Mucosa of stomach (tissue), 1 donor: ENCODE measurements around the gene LRP2BP.

Experiments used
- H3K27me3 ChIP-seq: one replicate; pipeline ENCODE4 v1.7.0; 2013; ENCODE audit warnings: mild to moderate bottlenecking, low read length; ENCODE audit not compliant: control insufficient read depth, insufficient read depth
- H3K36me3 ChIP-seq: one replicate; pipeline ENCODE4 v1.7.0; 2013; ENCODE audit warnings: low read length; ENCODE audit not compliant: control insufficient read depth, insufficient read depth
- H3K4me1 ChIP-seq: one replicate; pipeline ENCODE4 v1.7.0; 2013; ENCODE audit warnings: mild to moderate bottlenecking, low read length; ENCODE audit not compliant: control insufficient read depth, insufficient read depth
- H3K4me3 ChIP-seq: one replicate; pipeline ENCODE4 v1.7.0; 2013; ENCODE audit warnings: low read length
- H3K9ac ChIP-seq: one replicate; pipeline ENCODE4 v1.7.0; 2013; ENCODE audit warnings: mild to moderate bottlenecking, low read length, moderate library complexity
- H3K9me3 ChIP-seq: one replicate; pipeline ENCODE4 v1.7.0; 2013; ENCODE audit warnings: mild to moderate bottlenecking, low read length, moderate library complexity; ENCODE audit not compliant: control insufficient read depth
- donor health status: Pancreatic carcinoma.

Gene LRP2BP

DNA sequence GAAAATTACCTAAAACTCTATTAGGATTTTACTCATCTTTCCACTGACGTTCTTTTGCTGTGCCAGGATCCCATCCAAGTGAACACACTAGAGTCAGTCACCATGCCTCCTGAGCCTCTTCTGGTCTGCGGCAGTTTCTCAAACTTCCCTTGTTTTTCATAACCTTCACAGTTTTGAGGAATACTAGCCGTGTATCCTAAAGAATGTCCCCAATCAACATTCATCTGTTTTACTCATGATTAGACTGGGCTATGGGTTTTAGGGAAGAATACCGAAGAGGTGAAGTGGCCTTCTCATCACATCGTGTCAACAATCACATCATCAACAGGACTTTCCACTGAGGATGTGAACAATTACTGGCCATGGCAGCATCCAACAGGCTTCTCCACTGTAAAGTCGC, 4.8 kb downstream of the LRP2BP start:
- H3K9me3 ChIP-seq = no peaks in the 10 kb centered on the region
- no peak overlapping the region for H3K4me3 ChIP-seq
- no peaks in the 10 kb centered on the region for H3K36me3 ChIP-seq
- no peaks in the 10 kb centered on the region for H3K4me1 ChIP-seq
- H3K9ac ChIP-seq = no peak overlapping the region
- no peaks in the 10 kb centered on the region for H3K27me3 ChIP-seq

DNA sequence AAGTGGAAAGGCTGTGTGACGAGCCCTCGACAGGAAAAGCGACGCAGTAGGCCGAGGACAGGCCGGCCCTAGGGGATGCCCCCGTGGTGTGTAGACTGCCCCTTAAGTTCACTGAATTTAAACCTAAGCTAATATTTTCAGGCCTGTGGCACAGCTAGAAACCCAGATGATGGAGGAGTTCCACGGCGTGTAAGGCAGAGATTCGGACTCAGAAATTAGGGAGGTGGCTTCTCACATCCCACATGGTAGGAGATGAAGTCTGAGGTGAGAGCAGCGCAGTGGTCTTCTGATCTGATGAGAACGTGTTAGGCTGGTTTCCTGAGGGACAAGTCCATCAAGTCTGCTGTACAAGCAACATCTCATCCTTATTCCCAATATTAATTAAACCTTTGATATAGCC, 7.8 kb downstream of the LRP2BP start:
- H3K4me1 ChIP-seq = peaks cover 9% of the 10 kb centered on the region
- no peaks in the 10 kb centered on the region for H3K27me3 ChIP-seq
- no peaks in the 10 kb centered on the region for H3K36me3 ChIP-seq
- H3K4me3 ChIP-seq = no peak overlapping the region
- H3K9ac ChIP-seq = no peak overlapping the region
- no peaks in the 10 kb centered on the region for H3K9me3 ChIP-seq

DNA sequence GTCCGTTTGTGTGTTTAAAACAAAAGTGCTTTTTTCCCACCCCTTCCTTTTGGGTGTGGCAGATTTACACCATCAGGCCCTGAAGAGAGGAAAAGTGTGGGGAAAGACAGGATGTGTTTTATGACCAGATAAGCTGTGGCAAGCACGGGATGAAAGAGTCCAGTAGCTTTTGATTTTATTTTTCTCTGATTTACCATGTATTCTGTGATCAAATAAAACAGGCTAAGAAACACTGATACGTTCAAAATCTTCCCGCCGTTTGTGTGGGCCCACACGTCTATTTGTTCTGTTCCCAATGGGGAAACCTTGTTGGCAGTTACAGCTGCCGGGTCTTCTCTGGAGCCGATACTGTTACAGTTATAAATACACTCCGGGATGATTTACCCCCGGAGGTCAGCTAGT, 10.8 kb downstream of the LRP2BP start:
- Histone ChIP-seq H3K36me3 (no peaks in the 10 kb centered on the region), H3K27me3 (no peaks in the 10 kb centered on the region), H3K4me1 (peaks cover 9% of the 10 kb centered on the region), H3K9ac (no peak overlapping the region), H3K9me3 (no peaks in the 10 kb centered on the region), H3K4me3 (no peak overlapping the region)

DNA sequence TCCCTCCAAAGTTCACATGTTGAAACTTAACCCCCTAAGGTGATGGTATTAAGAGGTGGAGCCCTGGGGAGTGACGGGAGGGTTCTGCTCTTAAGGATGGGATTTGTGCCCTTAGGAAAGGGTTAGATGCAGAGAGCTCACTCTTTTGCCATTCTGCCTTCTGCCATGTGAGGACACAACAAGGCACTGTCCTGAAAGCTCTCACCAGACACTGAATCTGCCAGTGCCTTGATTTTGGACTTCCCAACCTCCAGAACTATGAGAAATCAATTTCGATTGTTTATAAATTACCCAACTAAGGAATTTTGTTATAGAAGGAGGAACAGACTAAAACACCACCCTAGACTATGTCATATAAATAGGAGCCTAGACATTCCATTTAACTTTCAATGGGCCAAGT, 11.7 kb downstream of the LRP2BP start:
- Histone ChIP-seq H3K9ac (no peak overlapping the region), H3K36me3 (no peaks in the 10 kb centered on the region), H3K9me3 (no peaks in the 10 kb centered on the region), H3K4me3 (no peak overlapping the region), H3K27me3 (no peaks in the 10 kb centered on the region), H3K4me1 (peaks cover 9% of the 10 kb centered on the region)

DNA sequence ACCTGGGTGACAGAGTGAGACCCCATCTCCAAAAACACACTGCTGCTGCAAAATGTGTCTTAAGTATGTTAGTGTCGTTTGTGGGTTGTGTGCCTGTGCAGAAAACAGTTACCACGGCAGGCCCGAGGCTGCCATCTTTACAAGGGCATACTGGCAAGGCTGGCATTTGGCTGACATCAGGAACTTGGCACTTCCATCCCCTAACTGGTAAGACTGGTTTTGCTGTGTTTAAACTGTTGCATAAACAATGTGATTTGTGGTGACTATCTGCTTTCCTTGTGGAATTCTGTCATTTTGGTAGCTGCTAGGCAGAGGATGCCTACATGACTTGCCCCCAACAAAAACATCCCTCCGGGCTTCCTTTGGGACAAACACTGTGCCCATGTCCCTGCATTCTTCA, 12.3 kb downstream of the LRP2BP start:
- Histone ChIP-seq H3K9me3 (no peaks in the 10 kb centered on the region), H3K36me3 (no peaks in the 10 kb centered on the region), H3K4me1 (peaks cover 9% of the 10 kb centered on the region), H3K9ac (no peak overlapping the region), H3K4me3 (no peak overlapping the region), H3K27me3 (no peaks in the 10 kb centered on the region)

DNA sequence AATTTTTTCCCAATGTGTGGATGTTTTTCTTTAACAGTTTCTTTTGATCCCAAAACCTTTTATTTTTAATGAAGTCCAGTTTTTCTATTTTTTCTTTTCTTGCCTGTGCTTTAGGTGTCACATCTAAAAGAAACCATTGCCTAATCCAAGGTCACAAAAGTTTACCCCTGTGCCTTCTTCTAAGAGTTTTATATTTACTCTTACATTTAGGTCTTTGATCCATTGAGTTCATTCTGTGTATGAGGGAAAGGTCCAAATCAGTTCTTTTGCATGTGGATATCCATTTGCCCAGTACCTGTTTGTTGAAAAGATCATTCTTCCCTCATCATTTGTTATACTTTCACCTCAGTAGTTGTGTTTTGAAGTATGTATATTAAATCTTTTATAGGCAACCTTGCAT, 13.0 kb downstream of the LRP2BP start:
- no peaks in the 10 kb centered on the region for H3K9me3 ChIP-seq
- H3K27me3 ChIP-seq = no peaks in the 10 kb centered on the region
- no peak overlapping the region for H3K9ac ChIP-seq
- peaks cover 9% of the 10 kb centered on the region for H3K4me1 ChIP-seq
- no peak overlapping the region for H3K4me3 ChIP-seq
- H3K36me3 ChIP-seq = no peaks in the 10 kb centered on the region

DNA sequence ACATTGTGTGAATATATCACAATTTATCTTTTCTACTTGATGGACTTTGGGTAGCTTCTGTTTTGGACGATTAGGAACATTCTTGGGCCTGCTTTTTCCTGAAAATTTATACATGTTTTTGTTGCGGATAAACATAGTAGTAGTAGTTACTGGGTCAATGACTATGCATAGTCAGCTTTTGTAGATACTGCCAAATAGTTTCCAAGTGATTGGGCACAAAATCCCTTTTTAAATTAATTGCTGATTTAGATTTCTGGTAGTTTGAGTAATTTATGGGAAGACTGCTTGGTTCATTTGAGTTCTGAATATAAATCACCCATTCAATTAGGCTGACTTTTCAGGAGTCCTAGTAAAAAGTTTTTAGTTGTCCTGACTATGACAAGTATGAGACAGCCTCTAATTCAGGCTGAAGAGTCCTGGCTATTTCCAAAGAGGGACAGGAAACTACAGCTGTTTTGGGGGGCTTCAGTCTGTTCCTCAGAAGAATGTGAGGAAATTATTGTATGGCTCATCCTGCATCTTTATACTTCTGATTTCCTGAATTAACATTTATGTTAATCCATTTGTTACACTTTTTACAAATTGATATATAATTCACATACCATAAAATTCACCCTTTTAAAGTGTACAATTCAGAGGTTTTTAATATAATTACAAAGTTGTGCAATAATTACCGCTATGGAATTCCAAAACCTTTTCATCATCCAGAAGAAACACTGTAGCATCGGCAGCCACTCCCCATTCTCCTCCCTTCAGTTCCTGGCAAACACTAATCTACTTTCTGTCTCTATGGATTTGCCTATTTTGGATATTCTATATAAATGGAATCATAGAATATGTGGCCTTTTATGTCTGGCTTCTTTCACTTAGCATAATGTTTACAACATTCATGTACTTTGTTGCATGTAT, 14.2 kb downstream of the LRP2BP start:
- Histone ChIP-seq H3K27me3 (no peaks in the 10 kb centered on the region), H3K4me3 (no peak overlapping the region), H3K4me1 (peaks cover 9% of the 10 kb centered on the region)

DNA sequence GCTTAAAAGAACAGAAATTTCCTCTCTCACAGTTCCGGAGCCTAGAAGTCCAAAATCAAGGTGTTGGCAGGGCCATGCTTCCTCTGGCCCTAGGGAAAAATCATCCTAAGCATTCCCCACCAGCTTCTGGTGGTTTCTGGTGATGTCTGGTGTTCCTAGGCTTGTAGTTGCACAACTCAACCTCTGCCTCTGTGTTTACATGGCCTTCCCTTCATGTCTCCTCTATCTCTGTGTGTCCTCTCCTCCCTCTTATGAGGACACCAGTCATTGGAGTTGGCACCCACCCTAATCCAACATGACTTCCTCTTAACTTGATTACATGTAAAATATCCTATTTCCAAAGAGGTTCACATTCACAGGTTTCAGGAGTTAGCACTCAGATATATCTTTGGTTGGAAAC, 15.4 kb downstream of the LRP2BP start:
- H3K9me3 ChIP-seq = no peaks in the 10 kb centered on the region
- H3K4me3 ChIP-seq = no peak overlapping the region
- no peaks in the 10 kb centered on the region for H3K36me3 ChIP-seq
- peaks cover 9% of the 10 kb centered on the region for H3K4me1 ChIP-seq
- no peaks in the 10 kb centered on the region for H3K27me3 ChIP-seq
- no peak overlapping the region for H3K9ac ChIP-seq

More for the DNA sequence above, 14.2 kb downstream of the LRP2BP start:
- Histone ChIP-seq H3K36me3 (no peaks in the 10 kb centered on the region), H3K9me3 (no peaks in the 10 kb centered on the region), H3K9ac (no peak overlapping the region)

DNA sequence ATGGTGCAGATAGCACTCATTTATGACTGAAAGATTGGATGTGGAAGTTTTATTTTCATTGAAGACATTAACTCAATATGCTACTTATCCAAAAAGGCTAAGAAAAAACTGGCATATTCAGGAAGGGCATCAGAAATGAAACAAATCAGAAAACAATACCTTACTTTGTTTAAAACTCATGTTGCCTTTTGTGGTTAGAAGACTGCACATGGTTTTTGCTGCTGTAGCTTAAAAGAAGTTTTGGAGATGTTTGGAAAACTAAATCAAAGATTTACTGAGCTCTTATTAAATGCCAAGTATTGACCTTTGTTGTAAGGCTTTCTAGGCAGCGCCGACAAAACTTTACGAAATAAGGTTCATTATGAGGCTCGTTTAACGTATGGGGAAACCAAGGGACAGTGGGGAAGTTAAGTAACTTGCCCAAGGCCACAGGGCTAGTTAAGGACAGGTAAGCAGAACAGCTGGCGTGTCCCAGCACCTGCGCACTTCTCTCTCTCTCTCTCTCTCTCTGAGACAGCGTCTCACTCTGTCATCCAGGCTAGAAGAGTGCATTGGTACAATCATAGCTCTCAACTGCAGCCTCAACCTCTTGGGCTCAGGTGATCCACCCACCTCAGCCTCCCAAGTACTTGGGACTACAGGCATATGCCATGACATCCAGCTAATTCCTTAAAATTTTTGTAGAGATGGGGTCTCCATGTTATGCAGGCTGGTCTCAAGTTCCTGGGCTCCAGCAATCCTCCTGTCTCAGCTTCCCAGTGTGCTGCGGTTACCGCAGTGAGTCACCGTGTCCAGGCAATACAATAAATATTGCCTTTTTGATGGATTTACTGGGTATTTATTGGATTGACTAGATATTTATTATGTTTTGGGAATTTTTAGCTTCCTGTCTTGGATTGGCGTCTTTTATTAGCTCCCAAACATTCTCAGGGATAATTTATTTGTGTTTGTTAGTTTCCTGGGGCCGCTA, 16.1 kb downstream of the LRP2BP start:
- Histone ChIP-seq H3K9ac (no peak overlapping the region), H3K36me3 (no peaks in the 10 kb centered on the region), H3K4me1 (peaks cover 9% of the 10 kb centered on the region), H3K27me3 (no peaks in the 10 kb centered on the region), H3K9me3 (no peaks in the 10 kb centered on the region), H3K4me3 (no peak overlapping the region)

DNA sequence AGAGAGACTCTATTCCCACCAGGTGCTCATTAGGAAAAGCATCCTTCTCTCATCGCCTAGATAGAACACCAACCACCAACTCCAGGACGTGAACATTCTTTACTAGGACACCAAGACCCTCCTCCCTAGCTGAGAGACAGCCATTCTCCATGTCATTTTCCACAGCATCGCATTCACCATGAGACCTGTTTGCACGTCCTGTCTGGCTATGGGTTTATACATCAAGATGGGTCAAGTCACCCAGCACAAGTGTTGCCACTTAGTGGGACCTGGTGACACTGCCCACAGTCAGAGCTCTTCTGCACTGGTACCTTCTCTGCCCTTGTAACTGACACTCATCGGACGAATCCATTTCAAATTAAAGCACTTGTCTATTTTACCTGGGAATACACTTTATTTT, 17.5 kb downstream of the LRP2BP start:
- no peaks in the 10 kb centered on the region for H3K9me3 ChIP-seq
- H3K9ac ChIP-seq = no peak overlapping the region
- H3K27me3 ChIP-seq = no peaks in the 10 kb centered on the region
- H3K4me1 ChIP-seq = peaks cover under 1% of the 10 kb centered on the region
- no peaks in the 10 kb centered on the region for H3K36me3 ChIP-seq
- H3K4me3 ChIP-seq = no peak overlapping the region

DNA sequence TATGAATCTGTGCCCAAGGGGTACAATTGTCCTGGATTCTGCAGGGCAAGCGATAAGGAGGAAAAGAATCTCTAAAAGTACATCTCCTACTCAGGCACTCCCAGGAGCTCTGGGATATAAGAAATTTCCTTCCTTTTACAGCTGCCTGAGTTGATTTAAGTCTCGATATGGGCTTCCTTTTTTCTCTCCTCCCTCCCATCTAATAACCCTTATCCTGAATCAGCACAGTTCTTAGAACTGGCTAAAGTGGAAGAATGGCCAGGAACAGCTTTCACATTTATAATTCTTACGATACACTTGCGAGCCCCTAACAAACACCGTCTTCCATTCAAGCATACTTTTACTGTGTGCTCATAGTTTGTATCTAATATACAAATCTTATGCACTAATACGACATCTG, 21.2 kb downstream of the LRP2BP start:
- no peak overlapping the region for H3K4me3 ChIP-seq
- H3K9ac ChIP-seq = no peak overlapping the region
- no peaks in the 10 kb centered on the region for H3K27me3 ChIP-seq
- no peaks in the 10 kb centered on the region for H3K36me3 ChIP-seq
- no peaks in the 10 kb centered on the region for H3K9me3 ChIP-seq
- H3K4me1 ChIP-seq = no peaks in the 10 kb centered on the region

DNA sequence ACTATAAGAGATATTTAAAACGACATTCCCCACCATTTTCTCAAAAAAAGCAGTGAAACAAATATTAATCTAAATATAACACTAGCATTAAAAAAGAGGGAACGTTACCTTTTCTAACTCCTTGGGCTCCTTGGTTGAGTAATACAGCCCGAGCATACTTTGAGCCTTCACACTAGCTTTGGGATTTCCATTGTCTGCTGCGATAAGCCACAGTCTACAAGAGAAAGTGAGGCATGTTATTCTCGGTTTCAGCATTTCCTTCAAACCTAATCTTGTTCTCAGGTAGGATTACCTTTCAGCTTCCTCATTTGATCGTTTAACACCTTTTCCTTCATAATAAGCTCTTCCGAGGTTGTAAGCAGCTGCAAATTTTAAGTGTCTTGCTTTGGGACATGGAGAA, 21.7 kb downstream of the LRP2BP start:
- Histone ChIP-seq H3K27me3 (no peaks in the 10 kb centered on the region), H3K36me3 (no peaks in the 10 kb centered on the region), H3K9ac (no peak overlapping the region), H3K4me1 (no peaks in the 10 kb centered on the region), H3K4me3 (no peak overlapping the region), H3K9me3 (no peaks in the 10 kb centered on the region)
